Activated T-cell treated with anti-CD3 and anti-CD28 coated beads for 48 hours (primary cell): ENCODE measurements around the gene OGA.

Source experiments
- DNase-seq: peaks from one replicate; pipeline ENCODE4 v3.0.0-alpha.2; 2020; ENCODE audit warnings: low read depth

OGA gene

GRCh38 chr10:101759309-101760247 lies 58.7 kb downstream of the OGA start:
- DNase-seq = no peak

GRCh38 chr10:101758858-101759257 lies 59.4 kb downstream of the OGA start:
- no peak for DNase-seq

GRCh38 chr10:101752241-101752640 lies 66.0 kb downstream of the OGA start:
- DNase-seq = no peak

GRCh38 chr10:101749047-101750016 lies 68.9 kb downstream of the OGA start:
- no peak for DNase-seq

GRCh38 chr10:101748496-101748895 lies 69.7 kb downstream of the OGA start:
- DNase-seq = no peak

- no peak for DNase-seq
These were observed 73.1 kb downstream of the OGA start for GRCh38 chr10:101745074-101745696.

- no peak for DNase-seq
These were observed 74.0 kb downstream of the OGA start for GRCh38 chr10:101744267-101744666.

GRCh38 chr10:101741938-101742337 lies 76.3 kb downstream of the OGA start:
- DNase-seq = no peak

- no peak for DNase-seq
These were observed 81.6 kb downstream of the OGA start for GRCh38 chr10:101736666-101737065.
